Thoracic aorta (tissue), 2 donors: ENCODE data around the gene ANXA1. TPM values are rescaled to one million over a fixed set of nuclear protein-coding genes. Genes with fewer than 3 reads are reported as not detected.
A peak's percentile ranks its signal among the peaks of the same experiment; 100 is the strongest.

Experiments used
- ATAC-seq: fragments of 150-250 bp; one replicate; pipeline ENCODE4 v1.8.0; 2017; ENCODE audit warnings: low read depth; ENCODE audit not compliant: insufficient number of reproducible peaks, low FRiP score
- DNase-seq: peaks from one replicate; pipeline ENCODE4 v3.0.0-alpha.2; 2020; ENCODE audit warnings: low spot score
- H3K27ac ChIP-seq, 2 donors: fragments of 200-600 bp; sonication (generic); 1 replicate in 1 of 2; 2 replicates in 1 of 2; pipeline ENCODE4 v1.5.1; 2016; ENCODE audit warnings: mild to moderate bottlenecking in 2 of 2, moderate library complexity in 2 of 2
- H3K27me3 ChIP-seq: fragments of 200-600 bp; sonication (generic); replicated peaks from 2 replicates; pipeline ENCODE4 v1.6.0; 2016; ENCODE audit warnings: mild to moderate bottlenecking; ENCODE audit not compliant: insufficient read depth
- H3K36me3 ChIP-seq: fragments of 200-600 bp; sonication (generic); one replicate; pipeline ENCODE4 v1.5.1; 2016
- H3K4me1 ChIP-seq, 2 donors: fragments of 200-600 bp; sonication (generic); 1 replicate in 1 of 2; 2 replicates in 1 of 2; pipeline versions ENCODE4 v1.5.1 to v1.6.0; 2016; ENCODE audit warnings: low read depth in 2 of 2, mild to moderate bottlenecking in 1 of 2; ENCODE audit not compliant: control insufficient read depth in 1 of 2
- H3K4me3 ChIP-seq: fragments of 200-600 bp; sonication (generic); 2 replicates; pipeline ENCODE4 v1.5.1; 2016; ENCODE audit warnings: mild to moderate bottlenecking
- H3K9me3 ChIP-seq: fragments of 200-600 bp; sonication (generic); 2 replicates; pipeline ENCODE4 v1.5.1; 2016
- CTCF ChIP-seq: fragments of 200-600 bp; sonication (generic); IDR thresholded peaks from one replicate; pipeline ENCODE4 v1.5.1; 2019; ENCODE audit warnings: antibody characterized with exemption
- total RNA-seq, 2 donors: library from RNA; depleted of rRNA; stranded (reverse); fragments of >200 nt; gene quantifications; one replicate each; pipeline versions ENCODE4 v1.1.0 to v1.2.3, GENCODE V29; 2016

Gene ANXA1
- total RNA-seq, 2 donors from 2014 or later = 485 to 668 TPM

GRCh38 chr9:73121375-73121935 is 30.2 kb upstream of the ANXA1 start:
- Histone ChIP-seq H3K27me3 (no peaks in the 10 kb centered on the region), H3K4me3 (no peak overlapping the region), H3K9me3 (no peaks in the 10 kb centered on the region), H3K36me3 (no peaks in the 10 kb centered on the region), H3K27ac (no peak overlapping the region), H3K4me1 (no peaks in the 10 kb centered on the region)
- ATAC-seq = no peak
- TF ChIP-seq CTCF = no peak
- no peak for DNase-seq

GRCh38 chr9:73125651-73126050 is 26.0 kb upstream of the ANXA1 start:
- H3K36me3 ChIP-seq = no peaks in the 10 kb centered on the region
- no peak overlapping the region for H3K4me3 ChIP-seq
- no peaks in the 10 kb centered on the region for H3K9me3 ChIP-seq
- H3K4me1 ChIP-seq = no peaks in the 10 kb centered on the region
- no peak overlapping the region for H3K27ac ChIP-seq
- ATAC-seq (no peak), DNase-seq (no peak)
- H3K27me3 ChIP-seq = no peaks in the 10 kb centered on the region
- no peak for TF ChIP-seq CTCF

DNA sequence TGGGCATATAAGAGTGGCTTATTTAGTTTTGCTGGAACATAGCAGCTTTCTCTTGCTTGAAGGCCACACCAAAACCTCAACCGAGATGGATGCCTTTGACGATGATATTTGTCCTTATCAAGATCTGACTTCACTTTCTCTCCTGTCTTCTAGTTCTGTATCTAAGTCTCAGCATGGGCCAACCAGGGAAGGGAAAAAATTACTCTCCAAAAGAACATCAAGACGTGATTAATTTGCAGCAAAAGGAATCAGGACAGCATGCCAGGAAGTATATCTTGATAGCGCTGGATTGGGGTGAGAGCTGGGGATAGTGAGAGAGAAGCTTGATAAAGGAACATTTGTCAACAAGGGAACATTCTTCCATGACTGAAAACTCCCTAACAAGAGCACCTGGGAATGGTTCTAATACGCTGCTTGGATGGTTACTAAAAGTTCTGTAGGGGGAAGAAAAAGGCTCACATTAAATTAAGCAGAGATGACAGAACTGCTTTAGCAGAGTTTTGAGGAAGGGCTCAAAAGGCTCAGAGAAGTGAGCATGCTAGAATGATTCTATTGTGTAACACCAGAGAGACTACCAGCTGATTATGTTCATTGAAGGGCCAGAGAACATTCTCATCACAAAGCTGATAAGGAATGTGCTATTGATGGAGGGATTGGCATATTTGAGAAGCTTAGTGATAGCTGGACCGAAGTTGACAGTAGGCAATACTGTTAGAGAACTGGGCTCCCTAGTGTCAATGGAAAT is 21.6 kb upstream of the ANXA1 start:
- Histone ChIP-seq H3K4me1 (peaks cover 7% of the 10 kb centered on the region in 2 donors), H3K27ac (no peak overlapping the region), H3K27me3 (no peaks in the 10 kb centered on the region), H3K9me3 (no peaks in the 10 kb centered on the region), H3K36me3 (no peaks in the 10 kb centered on the region), H3K4me3 (no peak overlapping the region)
- ATAC-seq = no peak
- no peak for DNase-seq
- TF ChIP-seq CTCF = no peak

- H3K27me3 ChIP-seq = no peaks in the 10 kb centered on the region
- peak overlapping the region; percentile 67 to 74 for H3K27ac ChIP-seq
- H3K4me1 ChIP-seq = peaks cover 7% of the 10 kb centered on the region in 2 donors
- H3K4me3 ChIP-seq = peak overlapping the region; percentile 73
- no peak for ATAC-seq
- no peak for TF ChIP-seq CTCF
- no peaks in the 10 kb centered on the region for H3K36me3 ChIP-seq
- no peak for DNase-seq
- H3K9me3 ChIP-seq = no peaks in the 10 kb centered on the region
Observed at GRCh38 chr9:73131461-73131860, 20.2 kb upstream of the ANXA1 start.

DNA sequence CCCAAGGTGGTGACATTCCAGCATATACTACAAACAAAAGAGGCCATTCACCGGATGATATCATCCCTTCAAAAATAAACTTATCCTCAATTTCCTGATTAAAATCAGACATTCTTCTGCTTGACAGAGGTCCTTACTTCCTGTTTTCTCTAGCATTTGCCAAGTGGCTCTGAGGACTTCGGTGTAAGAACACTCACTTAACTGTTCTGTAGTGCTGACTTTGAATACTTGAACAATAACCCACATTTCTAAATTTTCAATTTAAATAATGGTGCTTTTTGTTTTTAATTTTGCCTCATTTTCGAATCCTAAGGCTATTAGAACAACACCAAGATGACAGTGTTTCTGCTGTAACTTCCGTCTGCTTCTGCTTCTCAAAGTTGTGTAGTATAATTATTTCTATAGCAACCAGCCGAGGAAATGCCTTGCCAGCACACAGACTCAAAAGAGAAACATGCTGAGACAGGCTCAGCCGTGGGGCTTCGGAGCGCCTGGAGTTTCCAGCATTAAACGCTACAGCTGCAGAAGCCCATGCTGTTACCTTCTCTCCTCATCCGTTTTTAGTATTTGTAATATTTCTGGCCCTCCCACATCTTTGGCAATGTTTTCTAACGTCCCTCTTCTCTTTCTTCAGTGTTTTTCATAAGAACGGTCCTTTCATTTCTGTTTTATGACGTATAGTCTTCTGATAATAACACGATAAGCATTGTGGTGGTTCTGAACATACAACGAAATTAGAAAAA is 19.5 kb upstream of the ANXA1 start:
- H3K9me3 ChIP-seq = no peaks in the 10 kb centered on the region
- ATAC-seq (peak; percentile 83), DNase-seq (no peak)
- H3K36me3 ChIP-seq = no peaks in the 10 kb centered on the region
- peak overlapping the region; percentile 67 to 74 for H3K27ac ChIP-seq
- no peaks in the 10 kb centered on the region for H3K27me3 ChIP-seq
- no peak for TF ChIP-seq CTCF
- peak overlapping the region; percentile 73 for H3K4me3 ChIP-seq
- peaks cover 7% of the 10 kb centered on the region in 2 donors for H3K4me1 ChIP-seq
